BE2C (cell line): ENCODE data around the gene ZBTB45.
"Not testable (repeated sequence)": the region's sequence is repeated elsewhere in the genome, so short reads cannot be mapped to it uniquely, and the experiment has no call there.

Experiments used
- DNase-seq: peaks from one replicate; pipeline ENCODE4 v3.0.0-alpha.2; 2020
- H3K27me3 ChIP-seq: fragments of 250-450 bp; sonication (Bioruptor Pico); 2 replicates; pipeline ENCODE4 v1.5.1; 2020; ENCODE audit warnings: mild to moderate bottlenecking
- H3K36me3 ChIP-seq: fragments of 250-450 bp; sonication (Bioruptor Pico); 2 replicates; pipeline ENCODE4 v1.5.1; 2020; ENCODE audit warnings: mild to moderate bottlenecking
- H3K4me1 ChIP-seq: fragments of 250-450 bp; sonication (Bioruptor Pico); 2 replicates; pipeline ENCODE4 v1.5.1; 2020
- H3K4me3 ChIP-seq: 2 replicates; pipeline ENCODE4 v1.5.1; 2011; ENCODE audit warnings: low read depth, low read length
- H3K9me3 ChIP-seq: fragments of 250-450 bp; sonication (Bioruptor Pico); 2 replicates; pipeline ENCODE4 v1.5.1; 2020
- CTCF ChIP-seq: IDR thresholded peaks from 2 replicates; pipeline ENCODE4 v1.5.1; 2012; ENCODE audit warnings: mild to moderate bottlenecking, low read depth, low read length

Gene ZBTB45

DNA sequence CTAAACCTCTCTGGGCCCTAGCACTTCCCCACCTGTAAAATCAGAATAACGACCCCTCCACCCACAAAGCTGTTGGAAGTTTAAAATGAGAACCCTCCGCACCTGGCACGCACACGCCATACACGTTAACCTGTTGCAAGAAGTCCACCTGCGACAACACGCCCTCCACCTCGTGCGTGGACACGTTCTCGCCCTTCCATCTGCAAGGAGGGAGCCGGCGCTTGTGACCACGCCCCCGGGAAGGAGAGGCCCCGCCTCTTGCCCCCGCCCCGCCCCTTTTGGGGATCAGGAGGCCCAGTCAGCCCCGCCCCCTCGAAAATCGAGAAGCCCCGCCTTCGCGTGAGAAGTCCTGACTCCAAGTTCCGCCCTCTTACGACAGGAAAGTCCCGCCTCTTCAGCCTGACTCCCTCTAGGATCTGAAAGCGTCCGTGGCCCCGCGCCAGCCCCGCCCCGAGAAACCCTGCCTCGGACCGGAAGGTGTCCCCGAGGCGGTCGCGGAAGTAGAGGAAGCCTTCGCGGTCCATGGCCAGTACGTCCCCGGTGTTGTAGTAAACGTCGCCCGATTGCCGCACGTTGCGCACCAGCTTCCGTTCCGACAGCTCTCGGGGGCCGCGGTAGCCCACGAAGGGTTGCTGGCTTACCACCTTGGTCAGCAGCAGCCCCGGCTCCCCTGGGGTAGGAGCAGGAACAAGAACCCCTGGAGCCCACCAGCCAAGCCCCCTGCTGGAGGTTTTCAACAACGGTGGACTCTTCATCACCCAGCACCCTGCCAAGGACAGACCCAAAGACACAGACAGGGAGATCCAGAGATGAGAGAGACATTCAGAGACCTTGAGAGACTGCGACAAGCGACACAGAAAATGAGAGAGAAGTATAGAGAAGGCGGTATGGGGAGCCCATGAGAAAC is 20.3 kb downstream of the ZBTB45 start:
- Histone ChIP-seq H3K4me1 (no peaks in the 10 kb centered on the region), H3K36me3 (no peaks in the 10 kb centered on the region), H3K27me3 (no peaks in the 10 kb centered on the region), H3K4me3 (peak overlapping the region; percentile 70), H3K9me3 (no peaks in the 10 kb centered on the region)
- DNase-seq: peak; percentile 100
- peak; percentile 49 for TF ChIP-seq CTCF

- peak overlapping the region; percentile 57 for H3K4me3 ChIP-seq
- DNase-seq: no peak
These were observed 21.1 kb downstream of the ZBTB45 start for GRCh38 chr19:58498316-58499020.

DNA sequence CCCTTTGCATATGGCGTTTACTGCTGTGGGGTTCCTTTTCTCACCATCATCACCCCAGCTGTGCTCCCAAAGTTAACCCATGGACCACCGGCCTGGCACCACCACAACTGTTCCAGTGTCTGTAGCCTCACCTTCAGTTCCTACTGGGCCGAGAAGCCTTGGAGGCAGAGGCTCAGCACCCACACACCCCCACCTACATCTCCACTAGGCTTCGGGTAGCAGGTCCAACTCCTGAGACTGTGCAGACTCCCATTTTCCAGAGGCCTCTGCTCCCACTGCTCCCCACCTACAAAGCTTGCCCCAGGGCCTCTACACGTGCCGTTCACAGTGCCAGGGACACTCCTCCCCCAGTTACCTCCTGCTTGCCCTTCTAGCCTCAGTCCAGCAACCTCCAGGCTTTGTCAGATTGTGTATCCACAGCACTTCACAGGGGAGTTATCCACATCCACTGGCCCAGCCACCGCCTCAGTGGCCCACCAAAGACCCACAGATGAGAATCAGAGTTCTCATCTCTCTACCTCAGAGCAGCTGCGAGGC is 21.9 kb downstream of the ZBTB45 start:
- Histone ChIP-seq H3K27me3 (no peaks in the 10 kb centered on the region), H3K36me3 (no peaks in the 10 kb centered on the region), H3K9me3 (no peaks in the 10 kb centered on the region), H3K4me3 (no peak overlapping the region), H3K4me1 (no peaks in the 10 kb centered on the region)
- no peak for DNase-seq
- no peak for TF ChIP-seq CTCF

More at GRCh38 chr19:58498316-58499020, 21.1 kb downstream of the ZBTB45 start:
- H3K4me1 ChIP-seq: no peaks in the 10 kb centered on the region
- no peaks in the 10 kb centered on the region for H3K27me3 ChIP-seq
- no peaks in the 10 kb centered on the region for H3K9me3 ChIP-seq
- no peak for TF ChIP-seq CTCF
- H3K36me3 ChIP-seq: no peaks in the 10 kb centered on the region

DNA sequence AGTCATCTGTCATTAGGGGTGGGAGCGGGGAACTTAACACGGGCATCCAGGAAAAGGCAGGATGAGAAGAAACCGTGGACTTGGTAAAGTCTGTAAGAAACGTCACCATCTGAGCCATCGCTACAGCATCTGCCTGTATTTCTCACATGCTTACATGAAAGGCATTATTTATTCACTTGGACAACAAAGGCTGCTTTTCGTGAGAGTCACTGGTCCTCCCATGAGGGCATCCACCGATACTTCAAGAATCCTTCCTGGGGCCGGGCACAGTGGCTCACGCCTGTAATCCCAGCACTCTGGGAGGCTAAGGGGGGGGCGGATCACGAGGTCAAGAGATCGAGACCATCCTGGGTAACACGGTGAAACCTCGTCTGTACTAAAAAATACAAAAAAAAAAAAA is 27.3 kb downstream of the ZBTB45 start:
- Histone ChIP-seq H3K4me1 (no peaks in the 10 kb centered on the region), H3K27me3 (no peaks in the 10 kb centered on the region), H3K36me3 (no peaks in the 10 kb centered on the region), H3K9me3 (no peaks in the 10 kb centered on the region), H3K4me3 (no peak overlapping the region)
- no peak for DNase-seq
- no peak for TF ChIP-seq CTCF

DNA sequence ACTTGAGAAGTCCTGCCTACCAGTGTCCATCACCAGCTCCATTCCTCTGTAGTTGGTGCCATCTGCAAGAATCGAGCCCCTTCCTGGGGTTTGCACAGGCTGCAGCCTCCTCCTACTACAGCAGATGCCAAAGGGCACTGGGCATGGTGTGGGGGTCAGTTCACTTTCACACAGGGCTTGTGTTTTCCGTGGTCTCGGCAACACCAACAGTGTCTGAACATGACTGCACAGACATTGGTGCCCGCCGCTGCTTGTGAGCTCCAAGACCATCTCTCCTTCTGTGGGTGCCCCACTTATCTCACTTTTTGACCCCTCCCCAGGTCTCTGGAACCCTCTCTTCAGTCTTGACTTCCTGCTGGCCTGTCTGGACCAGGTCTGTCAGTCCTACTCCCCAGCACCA is 28.2 kb downstream of the ZBTB45 start:
- H3K36me3 ChIP-seq: no peaks in the 10 kb centered on the region
- no peaks in the 10 kb centered on the region for H3K27me3 ChIP-seq
- no peak for DNase-seq
- no peak overlapping the region for H3K4me3 ChIP-seq
- no peaks in the 10 kb centered on the region for H3K9me3 ChIP-seq
- H3K4me1 ChIP-seq: no peaks in the 10 kb centered on the region
- TF ChIP-seq CTCF: no peak

DNA sequence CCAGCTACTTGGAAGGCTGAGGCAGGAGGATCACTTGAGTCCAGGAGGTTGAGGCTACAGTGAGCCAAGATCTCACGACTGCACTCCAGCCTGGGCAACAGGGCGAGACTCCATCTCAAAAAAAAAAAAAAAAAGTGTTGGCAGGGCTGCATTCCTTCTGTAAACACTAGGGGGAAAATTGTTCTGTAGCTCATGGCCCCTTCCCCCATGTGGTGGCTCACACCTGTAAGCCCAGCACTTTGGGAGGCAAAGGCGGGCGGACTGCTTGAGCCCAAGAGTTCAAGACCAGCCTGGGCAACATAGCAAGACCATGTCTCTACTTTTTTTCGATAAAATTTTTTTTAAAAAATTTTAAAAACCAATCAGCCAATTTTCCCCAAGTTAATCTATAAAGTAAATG is 35.3 kb downstream of the ZBTB45 start:
- H3K36me3 ChIP-seq, H3K4me3 ChIP-seq, H3K4me1 ChIP-seq, H3K27me3 ChIP-seq, DNase-seq, H3K9me3 ChIP-seq: not testable (repeated sequence)
